GM23248 (cell line): ENCODE measurements around the gene ZFYVE19.

Source experiments
- EZH2 ChIP-seq: fragments of 200-600 bp; sonication (generic); IDR thresholded peaks from 2 replicates; pipeline ENCODE4 v1.6.1; 2018; ENCODE audit warnings: antibody characterized with exemption, mild to moderate bottlenecking; ENCODE audit not compliant: insufficient read depth, poor library complexity, severe bottlenecking
- EZH2phosphoT487 ChIP-seq: fragments of 200-600 bp; sonication (generic); IDR thresholded peaks from 2 replicates; pipeline ENCODE4 v1.6.1; 2018; ENCODE audit warnings: antibody characterized with exemption, moderate library complexity, mild to moderate bottlenecking, low read depth; ENCODE audit not compliant: insufficient read depth

- no peak for TF ChIP-seq EZH2
- TF ChIP-seq EZH2phosphoT487: no peak
These were observed 21.7 kb upstream of the ZFYVE19 start for GRCh38 chr15:40785164-40785563.
